ENCODE data around the gene RNU6-8.
A peak's percentile ranks its signal among the peaks of the same experiment; 100 is the strongest.

RNU6-8 gene

GRCh38 chr14:32202998-32203882, at the start of gene RNU6-8:
Gene RNU6-8 (minus strand): TSS chr14:32203269.
- DNase-seq = peak; percentile 39

- peak; percentile 61 for DNase-seq
Measured at GRCh38 chr14:32252030-32252670, 49.1 kb upstream of the RNU6-8 start.

- DNase-seq = no peak
Measured at GRCh38 chr14:32251530-32251929, 48.5 kb upstream of the RNU6-8 start.

GRCh38 chr14:32250681-32251080, 47.6 kb upstream of the RNU6-8 start:
- DNase-seq = no peak

- no peak for DNase-seq
Measured at GRCh38 chr14:32249780-32250179, 46.7 kb upstream of the RNU6-8 start.

- no peak for DNase-seq
Measured at GRCh38 chr14:32249371-32249770, 46.3 kb upstream of the RNU6-8 start.

GRCh38 chr14:32246751-32247150, 43.7 kb upstream of the RNU6-8 start:
- no peak for DNase-seq

- no peak for DNase-seq
Measured at GRCh38 chr14:32244404-32244803, 41.3 kb upstream of the RNU6-8 start.

- no peak for DNase-seq
Measured at GRCh38 chr14:32233260-32233659, 30.2 kb upstream of the RNU6-8 start.

- no peak for DNase-seq
Measured at GRCh38 chr14:32232481-32232880, 29.4 kb upstream of the RNU6-8 start.

GRCh38 chr14:32230695-32231280, 27.7 kb upstream of the RNU6-8 start:
- no peak for DNase-seq

- no peak for DNase-seq
Measured at GRCh38 chr14:32230181-32230580, 27.1 kb upstream of the RNU6-8 start.

GRCh38 chr14:32226056-32226455, 23.0 kb upstream of the RNU6-8 start:
- DNase-seq = no peak

GRCh38 chr14:32225378-32225920, 22.4 kb upstream of the RNU6-8 start:
- no peak for DNase-seq

GRCh38 chr14:32224737-32225377, 21.8 kb upstream of the RNU6-8 start:
- DNase-seq = no peak

GRCh38 chr14:32217301-32217700, 14.2 kb upstream of the RNU6-8 start:
- peak; percentile 78 for DNase-seq

GRCh38 chr14:32212833-32213232, 9.8 kb upstream of the RNU6-8 start:
- DNase-seq = no peak

GRCh38 chr14:32211068-32211404, 8.0 kb upstream of the RNU6-8 start:
- DNase-seq = no peak

- DNase-seq = no peak
Measured at GRCh38 chr14:32209471-32209870, 6.4 kb upstream of the RNU6-8 start.

GRCh38 chr14:32208490-32208889, 5.4 kb upstream of the RNU6-8 start:
- no peak for DNase-seq

GRCh38 chr14:32206552-32206951, 3.5 kb upstream of the RNU6-8 start:
- no peak for DNase-seq

GRCh38 chr14:32205984-32206383, 2.9 kb upstream of the RNU6-8 start:
- no peak for DNase-seq

- no peak for DNase-seq
Measured at GRCh38 chr14:32205554-32205953, 2.5 kb upstream of the RNU6-8 start.
